HCT116 (cell line): Measurements from ENCODE around the gene HEATR5B.

Source experiments
- ATF3 ChIP-seq: IDR thresholded peaks from 2 replicates; pipeline ENCODE4 v1.6.1; 2012
- CBX3 ChIP-seq: IDR thresholded peaks from 2 replicates; pipeline ENCODE4 v1.6.1; 2012; ENCODE audit warnings: low read depth
- CTCF ChIP-seq, 3 experiments: fragments of 200-600 bp in 1 of 3; sonication (generic) in 1 of 3; IDR thresholded peaks in 2 of 3; conservative IDR thresholded peaks in 1 of 3; 2 replicates each; pipeline ENCODE4 v1.5.1; 2012 to 2017; ENCODE audit warnings: low read depth in 2 of 3, low read length in 2 of 3, antibody characterized with exemption in 1 of 3, borderline replicate concordance in 1 of 3, control low read depth in 1 of 3, mild to moderate bottlenecking in 1 of 3, mixed read lengths in 1 of 3, mixed run types in 1 of 3, moderate library complexity in 1 of 3; ENCODE audit not compliant: insufficient read depth in 1 of 3
- EZH2 ChIP-seq: fragments of 200-600 bp; sonication (generic); IDR thresholded peaks from 2 replicates; pipeline ENCODE4 v1.6.1; 2017; ENCODE audit warnings: antibody characterized with exemption, mixed run types
- EZH2phosphoT487 ChIP-seq: fragments of 200-600 bp; IDR thresholded peaks from 2 replicates; pipeline ENCODE4 v1.6.1; 2018; ENCODE audit warnings: antibody characterized with exemption, borderline replicate concordance
- POLR2A ChIP-seq: IDR thresholded peaks from 2 replicates; pipeline ENCODE4 v1.7.0; 2011; ENCODE audit warnings: borderline replicate concordance; ENCODE audit not compliant: insufficient read depth, insufficient read length; ENCODE audit errors: extremely low read depth
- SIN3A ChIP-seq: IDR thresholded peaks from 2 replicates; pipeline ENCODE4 v1.6.1; 2012; ENCODE audit warnings: low read depth
- ZFX ChIP-seq: fragments of 450-650 bp; IDR thresholded peaks from 2 replicates; pipeline ENCODE4 v1.6.1; 2017
- ZNF274 ChIP-seq: fragments of 200-500 bp; sonication (Bioruptor generic); IDR thresholded peaks from 2 replicates; pipeline ENCODE4 v1.6.1; 2014; ENCODE audit warnings: mild to moderate bottlenecking, low read depth, low read length, inconsistent platforms
- TF ChIP-seq, protein P1 (sequence below): IDR thresholded peaks from 2 replicates; pipeline ENCODE4 v1.6.1; 2011; ENCODE audit warnings: mild to moderate bottlenecking, low read length, moderate library complexity; ENCODE audit not compliant: insufficient replicate concordance; ENCODE audit errors: extremely low read depth

GRCh38 chr2:37011130-37011529, 73.0 kb downstream of the HEATR5B start:
- TF ChIP-seq ZNF274 (no peak), POLR2A (no peak), CTCF (IDR thresholded peaks at IDR 0.05 in 2 of 3, conservative IDR thresholded peaks at IDR 0.05 in 1 of 3; ENCODE audit: borderline replicate concordance in 1 of 3, insufficient read depth in 1 of 3, low read depth in 2 of 3, low read length in 2 of 3) (no peak), SIN3A (no peak), EZH2 (no peak), EZH2phosphoT487 (no peak), ZFX (no peak), CBX3 (no peak), ATF3 (no peak)
- TF ChIP-seq, protein P1, sequence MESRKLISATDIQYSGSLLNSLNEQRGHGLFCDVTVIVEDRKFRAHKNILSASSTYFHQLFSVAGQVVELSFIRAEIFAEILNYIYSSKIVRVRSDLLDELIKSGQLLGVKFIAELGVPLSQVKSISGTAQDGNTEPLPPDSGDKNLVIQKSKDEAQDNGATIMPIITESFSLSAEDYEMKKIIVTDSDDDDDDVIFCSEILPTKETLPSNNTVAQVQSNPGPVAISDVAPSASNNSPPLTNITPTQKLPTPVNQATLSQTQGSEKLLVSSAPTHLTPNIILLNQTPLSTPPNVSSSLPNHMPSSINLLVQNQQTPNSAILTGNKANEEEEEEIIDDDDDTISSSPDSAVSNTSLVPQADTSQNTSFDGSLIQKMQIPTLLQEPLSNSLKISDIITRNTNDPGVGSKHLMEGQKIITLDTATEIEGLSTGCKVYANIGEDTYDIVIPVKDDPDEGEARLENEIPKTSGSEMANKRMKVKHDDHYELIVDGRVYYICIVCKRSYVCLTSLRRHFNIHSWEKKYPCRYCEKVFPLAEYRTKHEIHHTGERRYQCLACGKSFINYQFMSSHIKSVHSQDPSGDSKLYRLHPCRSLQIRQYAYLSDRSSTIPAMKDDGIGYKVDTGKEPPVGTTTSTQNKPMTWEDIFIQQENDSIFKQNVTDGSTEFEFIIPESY, result no peak
